Osteocyte (in vitro differentiated cells): ENCODE data around the gene PRODH2. TPM values are rescaled to one million over a fixed set of nuclear protein-coding genes. Genes with fewer than 3 reads are reported as not detected.

Source experiments
- DNase-seq: peaks from one replicate; pipeline ENCODE4 v3.0.0; 2021; ENCODE audit warnings: mixed read lengths; ENCODE audit not compliant: unreplicated experiment; ENCODE audit errors: extremely low spot score
- H3K27ac Mint-ChIP-seq: one replicate; pipeline ENCODE4 v1.8.0; 2021; ENCODE audit warnings: mild to moderate bottlenecking, mixed read lengths; ENCODE audit not compliant: unreplicated experiment
- H3K27me3 Mint-ChIP-seq: one replicate; pipeline ENCODE4 v1.8.0; 2021; ENCODE audit warnings: mixed read lengths; ENCODE audit not compliant: unreplicated experiment
- H3K36me3 Mint-ChIP-seq: one replicate; pipeline ENCODE4 v1.8.0; 2021; ENCODE audit warnings: mixed read lengths; ENCODE audit not compliant: unreplicated experiment
- H3K4me1 Mint-ChIP-seq: one replicate; pipeline ENCODE4 v1.8.0; 2021; ENCODE audit warnings: mixed read lengths; ENCODE audit not compliant: unreplicated experiment
- H3K4me3 Mint-ChIP-seq: one replicate; pipeline ENCODE4 v1.8.0; 2021; ENCODE audit warnings: mild to moderate bottlenecking, moderate library complexity, mixed read lengths; ENCODE audit not compliant: unreplicated experiment
- H3K9me3 Mint-ChIP-seq: one replicate; pipeline ENCODE4 v1.8.0; 2021; ENCODE audit warnings: mixed read lengths; ENCODE audit not compliant: unreplicated experiment
- total RNA-seq: library from RNA; stranded (reverse); gene quantifications from 2 replicates; pipeline ENCODE4 v1.2.1, GENCODE V29; 2021
- TF ChIP-seq, protein P1 (sequence below): fragments of 200-600 bp; sonication (generic); IDR thresholded peaks from 2 replicates; pipeline ENCODE4 v1.5.0; 2021; ENCODE audit warnings: antibody characterized with exemption, mild to moderate bottlenecking, moderate library complexity

Gene PRODH2
- total RNA-seq, 1 donor from 2014 or later, result not detected

DNA sequence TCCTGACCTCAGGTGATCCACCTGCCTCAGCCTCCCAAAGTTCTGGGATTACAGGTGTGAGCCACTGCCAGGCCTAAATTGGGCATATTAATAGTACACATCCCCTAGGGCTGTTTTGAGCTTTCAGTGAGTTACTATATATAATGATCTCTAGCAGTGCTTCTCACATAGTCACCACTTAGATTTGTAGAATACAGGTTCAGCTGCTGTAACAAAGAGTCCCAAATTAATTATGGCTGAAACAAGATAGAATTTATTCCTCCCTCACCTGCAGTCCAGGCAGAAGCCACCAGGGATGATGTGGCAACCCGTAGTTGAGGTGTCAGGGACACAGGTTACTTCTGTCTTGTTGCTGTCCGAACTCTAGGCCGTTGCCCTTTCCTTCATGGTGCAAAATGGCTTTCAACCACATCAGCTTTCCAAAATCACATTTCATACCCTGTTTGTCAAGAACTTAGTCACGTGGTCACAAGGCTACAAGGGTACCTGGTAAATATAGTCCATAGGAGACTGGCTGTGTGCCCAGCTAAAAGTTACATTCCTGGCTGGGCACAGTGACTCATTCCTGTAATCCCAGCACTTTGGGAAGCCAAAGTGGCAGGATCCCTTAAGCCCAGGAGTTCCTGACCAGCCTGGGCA, 51.8 kb downstream of the PRODH2 start:
- peaks cover 5% of the 10 kb centered on the region for H3K36me3 Mint-ChIP-seq

DNA sequence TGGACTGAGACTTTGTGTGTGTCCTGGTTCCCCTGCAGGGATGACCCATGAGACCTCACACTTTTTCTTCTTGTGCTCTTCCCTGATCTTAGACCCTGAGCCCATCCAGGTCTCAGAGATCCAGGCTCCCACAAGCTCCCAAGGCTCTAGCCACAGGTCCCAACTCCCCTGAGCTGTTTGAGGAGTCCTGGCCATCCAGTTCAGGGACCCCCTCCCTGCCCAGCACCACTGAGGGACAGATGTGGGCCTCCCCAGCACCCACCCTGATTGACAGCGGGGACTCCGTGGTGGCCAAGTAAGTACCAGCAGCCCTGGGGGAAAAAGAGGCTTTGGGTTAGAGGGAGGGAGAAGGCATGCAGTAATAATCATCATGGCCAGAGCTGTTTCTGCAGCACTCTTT, 52.9 kb downstream of the PRODH2 start:
- Mint-ChIP-seq H3K36me3 (peaks cover 9% of the 10 kb centered on the region), H3K4me1 (peaks cover 25% of the 10 kb centered on the region), H3K27ac (no peak overlapping the region), H3K4me3 (peak overlapping the region; percentile 42), H3K27me3 (no peaks in the 10 kb centered on the region), H3K9me3 (no peaks in the 10 kb centered on the region)
- no peak for DNase-seq
- TF ChIP-seq, protein P1, sequence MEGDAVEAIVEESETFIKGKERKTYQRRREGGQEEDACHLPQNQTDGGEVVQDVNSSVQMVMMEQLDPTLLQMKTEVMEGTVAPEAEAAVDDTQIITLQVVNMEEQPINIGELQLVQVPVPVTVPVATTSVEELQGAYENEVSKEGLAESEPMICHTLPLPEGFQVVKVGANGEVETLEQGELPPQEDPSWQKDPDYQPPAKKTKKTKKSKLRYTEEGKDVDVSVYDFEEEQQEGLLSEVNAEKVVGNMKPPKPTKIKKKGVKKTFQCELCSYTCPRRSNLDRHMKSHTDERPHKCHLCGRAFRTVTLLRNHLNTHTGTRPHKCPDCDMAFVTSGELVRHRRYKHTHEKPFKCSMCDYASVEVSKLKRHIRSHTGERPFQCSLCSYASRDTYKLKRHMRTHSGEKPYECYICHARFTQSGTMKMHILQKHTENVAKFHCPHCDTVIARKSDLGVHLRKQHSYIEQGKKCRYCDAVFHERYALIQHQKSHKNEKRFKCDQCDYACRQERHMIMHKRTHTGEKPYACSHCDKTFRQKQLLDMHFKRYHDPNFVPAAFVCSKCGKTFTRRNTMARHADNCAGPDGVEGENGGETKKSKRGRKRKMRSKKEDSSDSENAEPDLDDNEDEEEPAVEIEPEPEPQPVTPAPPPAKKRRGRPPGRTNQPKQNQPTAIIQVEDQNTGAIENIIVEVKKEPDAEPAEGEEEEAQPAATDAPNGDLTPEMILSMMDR, result no peak

More for the DNA sequence above, 51.8 kb downstream of the PRODH2 start:
- TF ChIP-seq, protein P1, result no peak
- Mint-ChIP-seq H3K9me3 (no peaks in the 10 kb centered on the region), H3K4me1 (peaks cover 23% of the 10 kb centered on the region), H3K27ac (no peak overlapping the region), H3K4me3 (no peak overlapping the region), H3K27me3 (no peaks in the 10 kb centered on the region)
- DNase-seq, result no peak

DNA sequence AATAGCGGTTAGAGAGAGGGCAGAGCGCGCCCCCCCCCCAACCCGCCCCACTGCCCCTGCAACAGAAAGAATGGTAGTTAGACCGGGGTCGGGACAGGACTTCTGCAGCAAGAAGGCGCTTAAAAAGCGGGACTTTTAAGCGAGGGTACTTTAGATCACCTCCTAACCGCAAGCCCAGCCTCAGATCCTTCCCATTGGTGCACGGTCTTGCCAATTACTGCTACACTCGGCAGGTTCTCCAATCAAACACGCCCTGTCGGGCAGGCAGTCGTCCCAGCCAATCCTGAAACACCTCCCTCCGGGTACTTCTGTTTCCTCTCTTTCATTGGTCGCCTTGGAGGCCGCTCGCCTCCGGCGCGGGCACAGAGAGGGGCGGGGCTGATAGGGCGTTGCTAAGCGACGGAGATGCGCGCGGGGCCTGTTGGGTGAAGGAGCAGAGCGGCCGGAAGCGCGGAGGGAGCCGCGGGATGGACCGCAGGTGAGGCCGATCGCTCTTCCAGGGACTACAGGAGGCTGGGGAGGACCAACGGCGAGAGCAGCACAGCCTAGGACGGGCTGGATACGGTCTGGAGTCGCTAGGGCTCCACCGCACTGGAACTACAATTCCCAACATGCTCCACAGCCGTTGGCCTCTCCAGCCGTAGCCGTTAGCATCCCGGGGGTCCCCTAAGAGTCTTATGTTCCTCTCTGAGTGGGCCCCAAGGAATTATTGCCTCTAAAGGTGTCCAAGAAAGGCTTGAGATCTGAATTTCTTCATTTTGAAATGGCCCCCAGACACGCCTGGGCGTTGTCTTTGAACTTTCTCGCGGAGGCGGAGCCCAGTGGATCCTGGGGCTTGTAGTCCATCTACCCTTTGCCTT, 54.7 kb downstream of the PRODH2 start, which contains the start of gene PROSER3:
Gene PROSER3 (plus strand): TSS at position 428 of the 860 bp plus-strand sequence. CDS start 40 bp downstream, at position 468.
- TF ChIP-seq, protein P1, result no peak
- Mint-ChIP-seq H3K27me3 (no peaks in the 10 kb centered on the region), H3K9me3 (no peaks in the 10 kb centered on the region), H3K36me3 (peaks cover 13% of the 10 kb centered on the region), H3K27ac (peak within 1 kb of the TSS; percentile 96), H3K4me1 (peaks cover 25% of the 10 kb centered on the region), H3K4me3 (peak within 1 kb of the TSS; percentile 87)
- DNase-seq, result peak; percentile 99

DNA sequence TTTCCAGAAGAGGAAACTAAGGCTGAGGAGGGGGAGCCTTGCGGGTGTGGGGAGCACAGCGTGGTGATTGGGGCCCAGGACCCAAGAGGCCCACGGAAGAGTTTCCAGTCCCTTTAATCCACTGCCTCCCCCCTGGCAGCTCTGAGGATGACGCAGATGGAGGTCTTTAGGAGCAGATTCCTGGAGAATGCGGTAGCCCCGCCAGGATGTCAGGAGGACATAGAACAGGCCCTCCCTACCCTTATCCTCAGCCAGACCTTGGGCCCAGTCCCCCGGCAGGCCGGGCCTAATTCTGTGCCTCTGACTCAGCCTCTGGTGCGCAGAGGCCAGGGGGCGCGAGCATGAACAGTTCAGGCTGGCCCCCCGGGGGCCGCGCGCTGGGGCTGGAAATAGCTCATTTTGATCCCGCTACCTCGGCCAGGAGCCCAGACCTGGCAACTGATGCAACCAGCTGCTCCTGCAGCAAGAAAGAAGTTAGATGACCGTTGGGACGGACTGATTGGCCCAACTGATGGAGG, 55.4 kb downstream of the PRODH2 start:
- TF ChIP-seq, protein P1, result no peak
- Mint-ChIP-seq H3K9me3 (no peaks in the 10 kb centered on the region), H3K36me3 (peaks cover 13% of the 10 kb centered on the region), H3K4me1 (peaks cover 25% of the 10 kb centered on the region), H3K27ac (peak overlapping the region; percentile 96), H3K27me3 (no peaks in the 10 kb centered on the region), H3K4me3 (peak overlapping the region; percentile 87)
- DNase-seq, result peak; percentile 90
